Activated naive CD4-positive, alpha-beta T cell treated with anti-CD3 and anti-CD28 coated beads, Interleukin-2, amount 10 ng/mL, durations not matched to agents 5 hours and 36 hours (primary cell): ENCODE measurements around the gene SEPTIN5. TPM values are rescaled to one million over a fixed set of nuclear protein-coding genes. Genes with fewer than 3 reads are reported as not detected.

Experiments used
- total RNA-seq, 2 experiments: library from RNA; stranded (reverse); gene quantifications; one replicate each; pipeline ENCODE4 v1.2.3, GENCODE V29; 2021

SEPTIN5 gene
- under 1 TPM in 1 of 2 experiments, not detected in 1; 0.29 TPM for total RNA-seq

GRCh38 chr22:19714312-19715187 lies at the start of gene SEPTIN5:
TSS of gene SEPTIN5 (plus strand) at chr22:19714503. CDS start at chr22:19714589, 86 bp downstream.

GRCh38 chr22:19723232-19723982 lies 9.1 kb downstream of the SEPTIN5 start, which contains the start of gene GP1BB:
TSS of gene GP1BB (plus strand) at chr22:19723539. CDS start at chr22:19723570, 31 bp downstream.

GRCh38 chr22:19760058-19760950 lies 46.0 kb downstream of the SEPTIN5 start, which contains the start of gene TBX1:
TSS of gene TBX1 (plus strand) at chr22:19760778. CDS start at chr22:19760844, 66 bp downstream.

Other genes starting within 250 kb of the SEPTIN5 start
- 10 to 100 TPM; 58.7 to 63.8 TPM for gene UFD1, start 235.3 kb upstream of the SEPTIN5 start, total RNA-seq
- 10 to 100 TPM; 47.1 to 47.9 TPM for gene CDC45, start 234.6 kb upstream of the SEPTIN5 start, total RNA-seq
- gene CLDN5, start 190.1 kb upstream of the SEPTIN5 start, total RNA-seq, result 1 to 10 TPM; 4.8 to 4.9 TPM
- gene GP1BB, start 9.0 kb downstream of the SEPTIN5 start, total RNA-seq, result not detected
- gene TBX1, start 46.3 kb downstream of the SEPTIN5 start, total RNA-seq, result not detected
- gene GNB1L, start 140.4 kb downstream of the SEPTIN5 start, total RNA-seq, result 1 to 10 TPM; 6.5 to 7.1 TPM
- gene RTL10, start 140.4 kb downstream of the SEPTIN5 start, total RNA-seq, result 10 to 100 TPM; 21.3 to 22.0 TPM
- 10 to 100 TPM; 64.4 to 66.3 TPM for gene COMT, start 227.3 kb downstream of the SEPTIN5 start, total RNA-seq
- gene TXNRD2, start 227.3 kb downstream of the SEPTIN5 start, total RNA-seq, result 10 to 100 TPM; 16.7 to 17.0 TPM